ENCODE results near the gene GRIP1.

DNA sequence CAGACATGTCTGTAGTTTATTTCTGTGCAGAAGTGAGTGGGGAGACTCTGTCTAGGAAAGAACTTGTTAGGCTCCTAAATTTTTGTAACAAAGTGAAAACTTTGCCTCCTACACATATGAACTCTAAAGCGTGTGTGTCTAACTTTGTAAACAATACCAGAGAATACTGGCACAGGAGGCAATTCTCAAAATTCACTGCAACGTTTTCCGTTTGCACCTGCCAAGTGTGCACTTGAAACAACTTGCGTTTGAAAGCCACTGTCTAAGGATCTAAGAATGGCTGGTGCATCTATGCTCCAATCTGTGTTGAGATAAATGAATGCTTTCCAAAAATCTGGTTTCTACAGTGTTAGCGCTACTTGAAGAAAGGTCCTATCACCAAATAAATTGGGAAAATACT, 15.3 kb downstream of the GRIP1 start:
- TF ChIP-seq, protein P1, sequence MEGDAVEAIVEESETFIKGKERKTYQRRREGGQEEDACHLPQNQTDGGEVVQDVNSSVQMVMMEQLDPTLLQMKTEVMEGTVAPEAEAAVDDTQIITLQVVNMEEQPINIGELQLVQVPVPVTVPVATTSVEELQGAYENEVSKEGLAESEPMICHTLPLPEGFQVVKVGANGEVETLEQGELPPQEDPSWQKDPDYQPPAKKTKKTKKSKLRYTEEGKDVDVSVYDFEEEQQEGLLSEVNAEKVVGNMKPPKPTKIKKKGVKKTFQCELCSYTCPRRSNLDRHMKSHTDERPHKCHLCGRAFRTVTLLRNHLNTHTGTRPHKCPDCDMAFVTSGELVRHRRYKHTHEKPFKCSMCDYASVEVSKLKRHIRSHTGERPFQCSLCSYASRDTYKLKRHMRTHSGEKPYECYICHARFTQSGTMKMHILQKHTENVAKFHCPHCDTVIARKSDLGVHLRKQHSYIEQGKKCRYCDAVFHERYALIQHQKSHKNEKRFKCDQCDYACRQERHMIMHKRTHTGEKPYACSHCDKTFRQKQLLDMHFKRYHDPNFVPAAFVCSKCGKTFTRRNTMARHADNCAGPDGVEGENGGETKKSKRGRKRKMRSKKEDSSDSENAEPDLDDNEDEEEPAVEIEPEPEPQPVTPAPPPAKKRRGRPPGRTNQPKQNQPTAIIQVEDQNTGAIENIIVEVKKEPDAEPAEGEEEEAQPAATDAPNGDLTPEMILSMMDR (conservative IDR thresholded peaks at IDR 0.05 in 1 of 2, IDR thresholded peaks at IDR 0.05 in 1 of 2; ENCODE audit: low read depth in 1 of 2, low read length in 2 of 2): no peak
- no peak for TF ChIP-seq EZH2 (IDR thresholded peaks at IDR 0.05; ENCODE audit: low read length, missing control alignments)
